Tibial nerve (tissue), 4 donors: ENCODE data around the gene HDGF. TPM values are rescaled to one million over a fixed set of nuclear protein-coding genes. Genes with fewer than 3 reads are reported as not detected.

Experiments
- DNase-seq, 2 donors: peaks; one replicate each; pipeline ENCODE4 v3.0.0-alpha.2; 2019; ENCODE audit warnings: low spot score in 2 of 2
- H3K27ac ChIP-seq, 4 donors: fragments of 200-600 bp; sonication (generic) in 3 of 4; one replicate each; pipeline ENCODE4 v1.5.1; 2017 to 2019; ENCODE audit warnings: mild to moderate bottlenecking in 1 of 4
- H3K27me3 ChIP-seq, 2 donors: fragments of 200-600 bp; sonication (generic) in 1 of 2; one replicate each; pipeline versions ENCODE4 v1.5.1 to v1.6.0; 2017 to 2019
- H3K36me3 ChIP-seq, 3 donors: fragments of 200-600 bp; sonication (generic); one replicate each; pipeline ENCODE4 v1.5.1; 2018 to 2019
- H3K4me1 ChIP-seq, 4 donors: fragments of 200-600 bp; sonication (generic) in 3 of 4; one replicate each; pipeline ENCODE4 v1.5.1; 2017 to 2019
- H3K4me3 ChIP-seq, 4 donors: fragments of 200-600 bp; sonication (generic) in 3 of 4; one replicate each; pipeline ENCODE4 v1.5.1; 2017 to 2019; ENCODE audit warnings: mild to moderate bottlenecking in 1 of 4, moderate library complexity in 1 of 4
- H3K9me3 ChIP-seq, 4 donors: fragments of 200-600 bp; sonication (generic) in 3 of 4; one replicate each; pipeline ENCODE4 v1.5.1; 2017 to 2019
- EP300 ChIP-seq, 2 donors: sonication (generic); formaldehyde crosslinking; IDR thresholded peaks; one replicate each; pipeline ENCODE4 v1.6.1; 2017; ENCODE audit warnings: antibody characterized with exemption in 2 of 2, mild to moderate bottlenecking in 1 of 2
- POLR2A ChIP-seq, 2 donors: fragments of 450-650 bp; IDR thresholded peaks; one replicate each; pipeline ENCODE4 v1.6.1; 2017; ENCODE audit warnings: antibody characterized with exemption in 2 of 2, mild to moderate bottlenecking in 2 of 2, moderate library complexity in 2 of 2
- WGBS, 2 donors: methylation state at CpG; one replicate each; pipeline ENCODE4 v1.1.5; 2018; 5-methylcytosine and 5-hydroxymethylcytosine counted together
- total RNA-seq, 4 donors: library from RNA; depleted of rRNA; stranded (reverse); fragments of >200 nt; gene quantifications; one replicate each; pipeline ENCODE4 v1.1.0, GENCODE V29; 2016
- TF ChIP-seq, protein P1 (sequence below), 5 experiments: fragments of 200-600 bp in 3 of 5; fragments of 450-650 bp in 2 of 5; sonication (generic) in 3 of 5; IDR thresholded peaks; one replicate each; pipeline ENCODE4 v1.5.1; 2016 to 2019; ENCODE audit warnings: antibody characterized with exemption in 5 of 5, mild to moderate bottlenecking in 3 of 5, moderate library complexity in 2 of 5

Gene HDGF
- total RNA-seq, 4 donors from 2014 or later, result 120 to 177 (median 157) TPM

DNA sequence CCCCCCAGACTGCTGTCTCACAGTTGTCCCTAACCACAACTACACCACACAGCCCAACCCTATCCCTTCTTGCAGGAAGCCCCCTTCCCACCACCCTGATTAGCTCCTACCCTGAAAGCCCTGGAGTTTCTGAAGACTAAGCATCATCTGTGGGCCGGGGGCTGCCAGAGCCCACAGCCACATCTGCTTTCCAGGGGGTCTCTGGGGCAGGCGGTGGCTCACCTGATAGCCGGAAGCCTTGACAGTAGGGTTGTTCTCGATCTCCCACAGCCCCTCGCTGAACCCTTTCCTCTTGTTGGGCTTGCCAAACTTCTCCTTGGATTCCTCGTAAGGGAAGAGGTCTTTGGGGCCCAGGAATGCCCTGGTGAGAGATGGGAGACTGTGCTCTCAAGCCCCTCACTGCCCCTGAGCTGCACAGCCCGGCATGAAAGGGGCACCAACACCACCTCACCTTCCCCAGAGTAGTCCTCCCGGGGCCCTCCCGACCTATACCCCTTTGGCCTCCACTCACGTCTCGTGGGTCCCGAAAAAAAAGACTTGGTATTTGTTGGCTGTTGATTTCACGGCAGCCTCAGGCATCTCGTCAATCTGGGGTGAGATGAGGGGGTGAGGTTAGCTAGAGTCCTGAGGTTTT is 6.6 kb downstream of the HDGF start:
- Histone ChIP-seq H3K4me1 (peaks cover 0 to 78% (median 52%) of the 10 kb centered on the region in 4 donors), H3K27me3 (no peaks in the 10 kb centered on the region), H3K4me3 (no peak overlapping the region), H3K27ac (peak overlapping the region; percentile 23 to 100 (median 96)), H3K9me3 (no peaks in the 10 kb centered on the region), H3K36me3 (peaks cover 0 to 36% (median 15%) of the 10 kb centered on the region in 3 donors)
- TF ChIP-seq POLR2A (IDR thresholded peaks at IDR 0.05), result no peak
- TF ChIP-seq, protein P1, sequence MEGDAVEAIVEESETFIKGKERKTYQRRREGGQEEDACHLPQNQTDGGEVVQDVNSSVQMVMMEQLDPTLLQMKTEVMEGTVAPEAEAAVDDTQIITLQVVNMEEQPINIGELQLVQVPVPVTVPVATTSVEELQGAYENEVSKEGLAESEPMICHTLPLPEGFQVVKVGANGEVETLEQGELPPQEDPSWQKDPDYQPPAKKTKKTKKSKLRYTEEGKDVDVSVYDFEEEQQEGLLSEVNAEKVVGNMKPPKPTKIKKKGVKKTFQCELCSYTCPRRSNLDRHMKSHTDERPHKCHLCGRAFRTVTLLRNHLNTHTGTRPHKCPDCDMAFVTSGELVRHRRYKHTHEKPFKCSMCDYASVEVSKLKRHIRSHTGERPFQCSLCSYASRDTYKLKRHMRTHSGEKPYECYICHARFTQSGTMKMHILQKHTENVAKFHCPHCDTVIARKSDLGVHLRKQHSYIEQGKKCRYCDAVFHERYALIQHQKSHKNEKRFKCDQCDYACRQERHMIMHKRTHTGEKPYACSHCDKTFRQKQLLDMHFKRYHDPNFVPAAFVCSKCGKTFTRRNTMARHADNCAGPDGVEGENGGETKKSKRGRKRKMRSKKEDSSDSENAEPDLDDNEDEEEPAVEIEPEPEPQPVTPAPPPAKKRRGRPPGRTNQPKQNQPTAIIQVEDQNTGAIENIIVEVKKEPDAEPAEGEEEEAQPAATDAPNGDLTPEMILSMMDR (IDR thresholded peaks at IDR 0.05), result no peak
- TF ChIP-seq EP300 (IDR thresholded peaks at IDR 0.05), result no peak
- DNase-seq, result no peak
- 75% methylated on average over 14 of the region's 14 CpGs for WGBS, 2 donors

DNA sequence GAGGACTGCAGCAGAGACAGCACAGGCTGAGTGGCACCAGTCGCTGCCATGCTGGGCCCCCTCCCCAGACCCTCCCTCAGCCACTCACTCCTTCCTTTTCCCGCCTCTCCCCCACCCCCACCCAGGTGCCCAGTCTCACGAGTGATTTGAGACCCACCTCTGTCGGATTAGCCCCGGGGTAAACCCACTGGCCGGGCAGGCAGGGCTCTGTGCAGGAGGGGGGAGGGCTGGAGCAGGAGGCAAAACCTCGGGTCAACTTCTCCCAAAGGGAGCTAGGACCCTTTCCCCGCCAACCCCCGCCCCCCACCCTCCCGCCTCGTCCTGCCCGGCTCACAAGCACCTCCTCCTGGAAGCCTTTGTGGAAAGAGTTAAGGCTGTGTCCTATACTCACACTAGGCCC is 7.1 kb downstream of the HDGF start:
- Histone ChIP-seq H3K27me3 (no peaks in the 10 kb centered on the region), H3K36me3 (peaks cover 0 to 36% (median 15%) of the 10 kb centered on the region in 3 donors), H3K27ac (peak overlapping the region in 2 of 4 donors; percentile 97 to 100), H3K4me3 (no peak overlapping the region), H3K4me1 (peaks cover 0 to 78% (median 48%) of the 10 kb centered on the region in 4 donors), H3K9me3 (no peaks in the 10 kb centered on the region)
- TF ChIP-seq, protein P1 (IDR thresholded peaks at IDR 0.05), result no peak
- no peak for TF ChIP-seq EP300 (IDR thresholded peaks at IDR 0.05)
- no peak for TF ChIP-seq POLR2A (IDR thresholded peaks at IDR 0.05)
- no peak for DNase-seq
- 68 to 71% methylated on average over 4 to 12 of the region's 12 CpGs for WGBS, 2 donors

DNA sequence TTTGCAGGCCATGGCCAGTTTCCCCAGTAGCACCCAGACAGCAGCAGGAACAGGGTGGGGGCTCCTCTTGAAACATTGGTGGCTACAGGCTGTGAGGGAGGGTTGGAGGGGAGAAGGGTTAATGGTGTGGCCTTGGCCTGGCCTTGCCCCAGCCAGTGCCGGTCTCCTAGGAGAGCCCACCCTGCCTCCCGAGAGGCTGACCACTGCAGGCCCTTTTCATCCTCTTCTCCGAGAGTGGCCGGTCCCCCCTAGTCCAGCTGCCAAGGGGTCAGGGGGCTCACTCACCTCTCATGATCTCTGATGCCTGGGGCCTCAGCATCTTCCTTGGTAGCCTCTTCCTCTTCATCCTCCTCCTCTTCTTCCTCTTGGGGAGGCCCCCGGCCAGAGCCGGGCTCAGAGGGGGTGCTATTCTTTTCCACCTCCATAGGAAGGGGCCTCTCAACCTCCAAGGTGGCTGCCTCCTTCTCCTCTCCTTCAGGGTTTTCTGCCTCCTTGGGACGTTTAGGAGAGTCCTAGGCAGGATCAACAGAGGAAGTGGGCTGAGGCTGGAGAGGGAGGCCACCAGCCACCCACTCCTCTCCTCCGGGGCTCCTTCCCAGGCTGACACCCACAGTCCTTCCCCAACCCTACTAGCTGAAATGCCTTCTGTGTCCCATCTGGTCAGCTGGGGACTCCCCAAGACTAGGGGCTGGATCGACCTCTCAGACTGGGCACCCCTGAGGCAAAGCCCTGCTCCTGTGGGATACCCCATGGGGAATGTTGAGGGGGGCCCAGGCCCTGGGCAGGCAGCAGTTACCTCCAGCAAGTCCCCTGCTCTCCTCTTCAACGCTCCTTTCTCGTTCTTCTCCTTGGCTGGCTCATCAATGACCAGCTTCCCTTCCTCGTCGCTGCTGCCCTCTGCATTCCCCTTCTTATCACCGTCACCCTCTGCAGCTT is 7.8 kb downstream of the HDGF start:
- WGBS, 2 donors, result 73 to 74% methylated on average over 14 of the region's 14 CpGs
- H3K4me1 ChIP-seq, result peaks cover 0 to 78% (median 41%) of the 10 kb centered on the region in 4 donors

DNA sequence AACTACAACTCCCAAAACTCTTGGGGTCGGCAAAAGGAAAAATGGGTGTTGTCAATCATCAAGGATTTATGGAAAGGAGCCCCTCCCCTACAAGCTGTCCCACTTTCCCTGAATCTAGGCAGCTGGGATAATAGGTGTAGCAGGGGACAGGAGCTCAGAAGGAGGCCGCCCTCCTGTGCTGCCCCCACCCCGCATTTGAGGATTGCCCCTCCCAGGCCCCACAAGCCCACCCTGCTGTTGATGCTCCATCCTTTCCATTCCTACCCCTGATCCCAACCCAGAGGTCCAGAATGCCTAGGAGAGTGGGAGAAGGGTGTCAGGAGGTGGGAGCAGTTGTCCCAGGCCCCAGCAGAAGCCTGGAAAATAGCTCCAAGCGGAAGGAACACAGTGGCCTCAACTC is 8.7 kb downstream of the HDGF start:
- 84 to 95% methylated on average over 4 of the region's 4 CpGs for whole genome bisulfite sequencing, 2 donors
- Histone ChIP-seq H3K9me3 (no peaks in the 10 kb centered on the region), H3K27me3 (no peaks in the 10 kb centered on the region), H3K27ac (peak overlapping the region in 1 of 4 donors; percentile 90), H3K4me3 (no peak overlapping the region), H3K4me1 (peaks cover 0 to 70% (median 32%) of the 10 kb centered on the region in 4 donors), H3K36me3 (peaks cover 0 to 44% (median 15%) of the 10 kb centered on the region in 3 donors)
- no peak for DNase-seq
- TF ChIP-seq POLR2A (IDR thresholded peaks at IDR 0.05), result no peak
- TF ChIP-seq, protein P1 (IDR thresholded peaks at IDR 0.05), result no peak
- no peak for TF ChIP-seq EP300 (IDR thresholded peaks at IDR 0.05)

More for the DNA sequence above, 7.8 kb downstream of the HDGF start:
- TF ChIP-seq POLR2A (IDR thresholded peaks at IDR 0.05), result no peak
- TF ChIP-seq, protein P1 (IDR thresholded peaks at IDR 0.05), result no peak
- no peak for TF ChIP-seq EP300 (IDR thresholded peaks at IDR 0.05)
- no peak overlapping the region for H3K4me3 ChIP-seq
- no peak for DNase-seq
- peak overlapping the region in 2 of 4 donors; percentile 28 to 97 for H3K27ac ChIP-seq
- H3K36me3 ChIP-seq, result peaks cover 0 to 36% (median 15%) of the 10 kb centered on the region in 3 donors
- H3K27me3 ChIP-seq, result no peaks in the 10 kb centered on the region
- no peaks in the 10 kb centered on the region for H3K9me3 ChIP-seq
